Measurements from ENCODE around the gene MTFP1.

DNA sequence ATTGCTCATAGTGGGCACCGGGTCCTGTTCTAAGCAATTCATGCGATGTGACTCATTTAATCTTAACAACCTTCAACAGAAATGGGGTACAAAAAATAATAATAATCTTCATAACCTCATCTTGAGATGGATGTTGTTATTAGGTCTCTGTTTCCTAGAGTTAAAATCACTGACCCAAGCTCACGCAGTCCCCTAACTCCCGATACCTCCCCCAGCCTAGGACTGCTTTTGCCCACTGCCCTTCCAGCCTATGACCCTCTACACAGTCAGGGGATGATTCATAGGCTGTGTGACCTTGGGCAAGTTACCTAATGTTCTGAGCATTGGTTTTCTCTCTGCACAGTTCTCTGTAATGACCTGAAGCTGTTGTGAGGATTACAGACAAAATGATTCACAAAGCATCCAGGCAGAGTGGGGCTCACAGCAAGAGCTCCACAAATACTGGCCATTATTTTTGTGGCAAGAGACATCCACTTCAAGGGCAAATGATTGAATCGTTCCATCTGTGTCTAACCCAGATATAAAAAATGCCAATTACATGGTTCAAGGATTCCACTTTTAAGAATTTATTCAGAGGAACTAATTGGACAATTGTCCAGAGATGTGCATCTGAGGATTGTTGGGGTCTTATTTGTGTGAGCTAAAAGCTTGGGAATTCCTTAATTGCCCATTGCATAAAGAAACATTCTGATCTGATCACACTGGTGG, 20.0 kb downstream of the MTFP1 start:
- TF ChIP-seq, protein P1, sequence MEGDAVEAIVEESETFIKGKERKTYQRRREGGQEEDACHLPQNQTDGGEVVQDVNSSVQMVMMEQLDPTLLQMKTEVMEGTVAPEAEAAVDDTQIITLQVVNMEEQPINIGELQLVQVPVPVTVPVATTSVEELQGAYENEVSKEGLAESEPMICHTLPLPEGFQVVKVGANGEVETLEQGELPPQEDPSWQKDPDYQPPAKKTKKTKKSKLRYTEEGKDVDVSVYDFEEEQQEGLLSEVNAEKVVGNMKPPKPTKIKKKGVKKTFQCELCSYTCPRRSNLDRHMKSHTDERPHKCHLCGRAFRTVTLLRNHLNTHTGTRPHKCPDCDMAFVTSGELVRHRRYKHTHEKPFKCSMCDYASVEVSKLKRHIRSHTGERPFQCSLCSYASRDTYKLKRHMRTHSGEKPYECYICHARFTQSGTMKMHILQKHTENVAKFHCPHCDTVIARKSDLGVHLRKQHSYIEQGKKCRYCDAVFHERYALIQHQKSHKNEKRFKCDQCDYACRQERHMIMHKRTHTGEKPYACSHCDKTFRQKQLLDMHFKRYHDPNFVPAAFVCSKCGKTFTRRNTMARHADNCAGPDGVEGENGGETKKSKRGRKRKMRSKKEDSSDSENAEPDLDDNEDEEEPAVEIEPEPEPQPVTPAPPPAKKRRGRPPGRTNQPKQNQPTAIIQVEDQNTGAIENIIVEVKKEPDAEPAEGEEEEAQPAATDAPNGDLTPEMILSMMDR (IDR thresholded peaks at IDR 0.05): no peak
- no peak for TF ChIP-seq POLR2A (IDR thresholded peaks at IDR 0.05)
